NAMALWA (cell line): Measurements from ENCODE around the gene TGFBI.

Experiments used
- DNase-seq: peaks from one replicate; pipeline ENCODE4 v3.0.0-alpha.2; 2015; ENCODE audit warnings: low spot score

The TGFBI gene

DNA sequence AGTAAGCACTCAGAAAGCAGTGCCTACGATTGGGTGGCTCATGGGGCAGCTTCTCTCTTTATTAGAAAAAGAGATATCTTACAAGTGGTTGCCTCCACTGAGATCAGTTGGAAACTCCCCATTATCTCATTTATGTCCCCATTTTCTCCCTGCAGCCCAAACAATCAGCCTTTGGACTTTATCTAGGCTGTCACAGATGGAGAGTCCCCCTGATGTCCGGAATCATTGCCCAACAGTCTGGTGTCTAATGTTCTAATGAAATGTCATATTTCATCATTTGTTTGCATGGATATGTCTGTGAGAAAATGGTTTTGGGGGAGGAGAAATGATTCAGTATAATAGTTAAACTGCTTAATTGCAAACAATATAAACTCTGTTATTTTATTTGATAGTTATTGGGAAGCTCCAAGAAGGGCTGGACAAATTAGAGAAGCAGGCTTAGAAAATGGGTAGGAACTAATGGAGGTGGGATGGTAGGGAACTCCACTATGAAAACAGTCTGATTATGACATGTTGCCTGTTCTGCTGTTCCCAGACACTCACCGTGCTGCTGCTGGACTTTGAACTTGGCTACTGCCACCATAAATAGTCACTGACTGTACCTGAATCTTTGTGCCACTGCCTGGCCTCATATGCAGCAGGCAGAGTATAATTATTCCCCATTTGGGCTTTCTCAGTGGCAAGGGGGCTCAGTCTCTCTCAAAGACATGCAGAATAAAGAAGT, 65.6 kb downstream of the TGFBI start:
- no peak for DNase-seq

DNA sequence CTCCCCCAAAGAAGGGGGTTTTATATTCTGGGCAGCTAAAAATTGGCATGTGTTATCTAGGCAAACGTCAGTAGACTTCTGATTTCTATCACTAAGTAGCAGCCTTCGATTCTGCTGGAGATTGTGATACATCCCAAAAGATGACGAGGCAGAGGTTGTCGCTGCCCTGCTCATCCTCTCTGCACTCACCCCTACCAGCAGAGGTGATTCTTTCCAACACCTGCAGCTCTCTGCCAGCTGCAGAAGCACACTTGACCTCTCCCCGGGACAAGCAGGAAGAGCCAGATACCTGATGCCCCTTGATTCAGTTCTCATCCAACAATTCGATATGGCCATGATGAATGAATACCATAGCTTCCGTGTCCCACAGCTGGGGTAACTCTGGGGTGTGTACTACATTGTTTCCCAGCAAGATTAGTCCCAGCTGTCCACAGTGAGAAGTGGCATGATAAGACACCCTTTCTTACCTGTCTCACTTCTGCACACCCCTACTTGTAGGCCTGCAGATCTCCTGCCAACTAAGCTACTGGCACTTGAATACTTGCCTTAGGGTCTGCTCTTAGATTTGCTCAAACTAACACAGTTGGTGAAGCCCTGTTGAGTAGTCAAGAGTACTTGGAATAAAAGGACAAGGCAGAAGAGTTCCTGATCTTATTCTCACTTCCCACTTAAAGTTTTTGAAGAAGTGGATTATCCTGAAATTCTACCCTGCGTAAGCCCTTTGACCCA, 66.3 kb downstream of the TGFBI start:
- no peak for DNase-seq

DNA sequence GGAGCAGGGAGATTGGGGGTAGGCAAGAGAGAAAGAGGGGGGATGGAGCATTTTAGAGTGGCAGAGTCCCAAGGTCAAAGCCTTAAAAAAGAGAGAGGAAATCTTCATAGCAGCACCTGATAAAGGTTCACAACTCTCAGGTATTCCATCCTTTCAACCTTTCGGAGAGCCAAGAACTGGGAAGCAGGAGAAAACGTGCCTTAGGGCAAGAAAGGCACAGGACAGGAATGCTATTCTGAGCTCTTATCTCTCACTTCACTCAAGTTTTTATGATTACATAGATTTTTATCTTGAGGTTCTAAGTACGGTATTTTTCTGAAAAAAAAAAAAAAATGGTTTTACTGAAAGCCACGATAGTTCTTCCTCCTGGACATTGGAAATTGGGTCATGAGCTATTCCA, 69.4 kb downstream of the TGFBI start:
- no peak for DNase-seq

DNA sequence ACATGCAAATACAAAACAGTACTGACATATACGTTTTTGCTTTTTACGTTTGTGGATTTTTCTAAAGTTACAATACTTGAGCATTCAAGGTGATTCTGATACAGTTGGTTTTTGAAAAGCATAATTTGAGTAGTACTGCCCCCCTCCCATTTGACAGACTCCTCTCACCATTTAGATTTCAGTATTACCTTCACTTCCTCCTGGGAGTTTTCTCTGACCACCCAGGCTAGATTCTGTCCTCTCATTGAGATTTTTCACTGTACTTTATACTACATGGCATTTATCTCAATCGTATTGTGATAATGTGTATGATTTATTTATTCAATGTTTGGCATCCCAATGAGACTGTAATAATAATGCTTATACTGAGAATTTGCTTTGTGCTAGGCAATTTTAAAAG, 71.1 kb downstream of the TGFBI start:
- no peak for DNase-seq

DNA sequence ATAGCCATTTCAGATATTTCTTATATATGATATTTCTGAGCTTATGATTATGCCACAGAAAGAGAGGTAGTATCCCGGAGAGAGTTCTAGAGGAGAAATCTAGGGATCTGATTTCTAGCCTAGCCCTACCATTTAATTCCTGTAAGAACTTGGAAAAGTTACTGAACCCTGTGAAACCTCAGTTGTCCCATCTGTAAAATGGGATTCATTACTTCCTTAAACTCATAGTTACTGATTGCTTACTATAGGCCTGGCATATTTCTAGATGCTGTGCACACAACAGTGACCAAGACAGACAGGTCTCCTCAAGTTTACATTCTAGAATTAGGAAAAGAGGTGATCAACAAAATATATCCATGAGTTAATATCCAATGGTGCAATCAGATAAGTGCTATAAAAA, 73.1 kb downstream of the TGFBI start:
- DNase-seq: no peak

DNA sequence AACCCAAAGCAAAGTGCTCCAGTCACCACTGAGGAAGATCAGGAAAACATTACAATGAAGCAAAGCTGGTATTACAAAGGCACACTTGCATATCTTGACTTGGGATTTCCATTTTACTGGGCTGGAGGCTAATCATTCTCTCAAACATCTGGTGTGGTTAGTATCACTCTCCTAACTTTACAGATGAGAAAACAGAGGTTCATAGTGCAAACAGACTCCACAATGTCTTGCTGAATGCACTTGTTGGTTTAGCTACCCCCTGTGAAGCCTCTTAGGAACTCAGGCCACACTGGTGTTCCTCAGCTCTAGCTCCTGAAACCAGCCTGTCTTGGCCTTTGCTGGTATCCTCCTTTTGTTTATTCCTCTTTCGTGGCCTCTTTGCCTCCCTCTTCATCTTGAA, 74.3 kb downstream of the TGFBI start:
- DNase-seq: no peak

DNA sequence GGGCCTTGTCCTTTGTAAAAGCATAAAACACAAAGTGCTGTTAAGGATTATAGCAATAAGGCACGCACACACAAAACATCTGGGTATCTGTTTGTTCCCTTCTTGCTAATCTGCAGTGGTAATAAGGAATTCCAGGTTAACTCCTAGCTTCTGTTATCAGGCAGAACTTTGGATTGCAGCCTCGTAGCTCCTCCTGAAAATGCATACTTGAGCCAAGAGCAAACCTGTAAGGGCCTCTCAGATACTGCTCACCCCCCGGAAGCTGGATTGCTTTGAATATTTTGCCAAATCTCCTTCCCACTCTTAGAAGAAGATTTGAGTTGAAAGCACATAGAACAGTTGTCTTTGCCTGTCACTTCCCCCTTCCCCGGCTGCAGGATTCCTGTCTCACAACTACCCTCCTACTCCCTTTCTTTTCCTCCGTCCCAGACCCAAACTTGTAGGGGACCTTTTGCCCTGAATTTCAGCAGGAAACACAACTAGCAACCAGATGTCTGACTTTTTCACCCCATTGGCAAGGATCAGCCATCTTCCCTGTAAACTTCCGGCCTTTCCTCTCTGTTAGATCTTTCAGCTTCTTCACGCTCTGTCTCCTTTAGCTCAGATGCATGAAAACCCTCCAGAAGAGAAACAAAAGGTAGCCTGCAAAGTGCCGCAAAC, 75.6 kb downstream of the TGFBI start:
- DNase-seq: no peak

DNA sequence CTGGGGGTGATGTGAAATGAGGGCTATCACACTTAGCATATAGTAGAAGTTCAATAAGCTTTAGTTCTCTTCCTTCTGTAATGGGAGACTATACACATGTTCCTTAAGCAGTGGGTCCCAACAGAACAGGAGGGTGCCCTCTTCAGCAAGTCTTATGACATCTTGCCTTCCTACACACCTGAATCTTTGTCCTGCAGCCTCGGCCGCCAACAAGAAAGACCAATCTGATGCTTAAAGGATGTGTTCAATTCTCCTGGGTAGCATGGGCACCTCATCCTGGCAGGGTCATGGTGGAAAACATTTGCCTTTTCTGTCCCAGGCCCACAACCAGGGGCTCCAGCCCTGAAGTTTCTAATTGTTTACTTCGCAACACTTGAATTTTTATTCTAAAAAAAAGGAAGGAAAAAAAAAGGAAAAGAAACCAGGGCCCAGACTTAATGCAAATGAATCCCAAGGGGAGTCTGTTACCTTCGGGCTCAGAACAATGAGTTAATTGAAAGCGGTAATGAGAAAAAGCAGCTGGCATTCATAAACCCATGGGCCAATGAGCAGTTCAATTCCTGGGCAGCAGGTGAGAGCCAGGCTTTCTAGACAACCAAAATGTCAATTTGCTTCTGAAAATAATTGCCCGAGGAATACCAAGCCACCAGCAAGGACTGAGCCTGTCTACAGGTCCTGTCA, 77.7 kb downstream of the TGFBI start:
- DNase-seq: no peak

DNA sequence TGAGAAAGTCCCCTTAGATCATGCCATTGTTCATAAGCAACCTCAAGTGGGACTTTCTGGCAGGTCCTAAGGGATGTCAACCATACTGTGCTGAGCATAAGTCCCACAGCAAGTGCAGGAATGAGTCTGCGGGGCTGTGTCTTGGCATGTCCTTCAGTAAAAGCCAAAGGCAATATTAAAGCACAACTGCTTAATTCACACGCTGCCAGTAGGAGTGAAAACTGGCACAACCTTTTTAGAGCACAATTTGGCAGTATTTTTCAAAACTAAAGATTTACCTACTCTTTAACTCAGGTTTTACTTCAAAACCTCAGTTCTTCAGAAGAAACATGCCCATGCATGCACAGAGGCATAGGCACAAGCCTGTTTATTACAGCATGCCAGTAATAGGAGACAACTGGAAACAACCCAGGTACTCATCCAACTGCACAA, 79.4 kb downstream of the TGFBI start:
- DNase-seq: no peak

DNA sequence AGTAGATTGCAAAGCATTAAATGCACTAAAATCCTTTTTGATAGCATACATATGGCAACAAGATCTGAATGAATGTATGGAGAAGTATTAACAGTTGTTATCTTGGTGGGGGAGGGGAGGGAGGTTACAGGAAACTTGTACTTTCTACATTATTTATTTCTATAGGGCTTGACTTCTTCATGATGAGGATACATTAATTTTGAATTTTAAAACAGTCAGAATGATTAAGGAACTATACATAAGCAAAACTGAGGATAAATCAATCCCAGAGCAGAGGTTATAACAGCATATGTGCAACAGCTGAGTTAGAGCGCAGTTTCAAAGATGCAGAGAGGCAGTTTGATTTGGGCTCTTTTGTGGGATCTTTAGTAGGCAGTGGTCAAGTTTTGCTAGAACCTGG, 80.0 kb downstream of the TGFBI start:
- DNase-seq: no peak

DNA sequence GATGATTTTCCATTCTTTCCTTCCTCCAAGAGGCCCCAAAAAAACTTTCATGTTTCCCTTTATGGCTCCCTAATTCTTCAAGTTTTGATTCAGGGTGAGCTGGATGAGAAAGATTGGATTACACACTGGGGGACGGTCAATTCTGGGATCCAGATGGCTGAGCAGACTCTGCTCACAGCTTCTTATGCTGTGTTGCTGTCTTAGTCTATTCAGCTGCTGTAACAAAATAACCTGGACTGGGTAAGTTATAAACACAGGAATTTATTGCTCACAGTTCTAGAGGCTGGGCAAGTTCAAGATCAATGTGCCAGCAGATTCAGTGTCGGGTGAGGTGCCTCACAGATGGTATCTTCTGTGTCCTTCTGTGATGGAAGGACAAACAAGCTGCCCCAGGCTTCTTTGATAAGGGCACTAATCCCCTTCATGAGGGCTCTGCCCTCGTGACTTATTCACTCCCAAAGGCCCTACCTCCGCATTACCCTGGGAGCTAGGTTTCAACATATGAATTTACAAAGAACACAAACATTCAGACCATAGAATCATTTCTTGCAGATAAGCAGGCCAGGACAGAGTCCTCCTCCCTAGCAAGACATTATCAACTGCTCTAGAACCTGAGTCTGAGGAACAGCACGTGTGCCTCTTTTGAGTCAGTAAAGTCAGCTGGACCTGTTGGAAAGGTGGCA, 80.8 kb downstream of the TGFBI start:
- no peak for DNase-seq
